Endothelial cell of umbilical vein (primary cell): ENCODE results near the gene COPS6. TPM values are rescaled to one million over a fixed set of nuclear protein-coding genes. Genes with fewer than 3 reads are reported as not detected.
A peak's percentile ranks its signal among the peaks of the same experiment; 100 is the strongest.

Experiments used
- BruUV-seq: library from RNA; stranded (reverse); fragments of 400-500 nt; replicated peaks from 2 replicates; lab custom pipeline; 2021; lab: Mats Ljungman, UMichigan
- CTCF ChIA-PET: fragments of 300-600, 350-600 bp; sonication (Branson Sonifier 250); formaldehyde crosslinking; loops from one replicate; lab custom pipeline; 2021; ENCODE audit warnings: antibody characterized with exemption, inconsistent platforms; lab: Charles Lee
- POLR2A ChIA-PET: fragments of 300-600, 350-600 bp; sonication (Branson Sonifier 250); formaldehyde crosslinking; loops from one replicate; lab custom pipeline; 2021; ENCODE audit warnings: antibody characterized with exemption, inconsistent platforms; lab: Charles Lee
- DNase-seq: peaks from one replicate; pipeline ENCODE4 v3.0.0-alpha.2; 2011; ENCODE audit warnings: low read depth, low spot score
- FAIRE-seq: peaks from 2 replicates; lab custom pipeline; 2011; peaks lifted over from hg19 to GRCh38; lab: Jason Lieb, UNC
- H2AFZ ChIP-seq: 2 replicates; pipeline ENCODE4 v1.6.0; 2012; ENCODE audit warnings: low read depth, low read length, control low read depth, inconsistent platforms
- H3K27ac ChIP-seq: 2 replicates; pipeline ENCODE4 v1.5.1; 2011; ENCODE audit warnings: low read depth, mild to moderate bottlenecking, control low read depth, low read length, moderate library complexity; ENCODE audit not compliant: insufficient read depth
- H3K27me3 ChIP-seq, 2 experiments: 2 replicates each; pipeline versions ENCODE4 v1.6.0 to v1.6.1; 2011; ENCODE audit warnings: low read length in 2 of 2, mixed read lengths in 1 of 2; ENCODE audit not compliant: control insufficient read depth in 2 of 2, insufficient read depth in 2 of 2
- H3K36me3 ChIP-seq, 2 experiments: 2 replicates in 1 of 2; 3 replicates in 1 of 2; pipeline ENCODE4 v1.5.1; 2011; ENCODE audit warnings: low read length in 2 of 2, mild to moderate bottlenecking in 1 of 2, moderate library complexity in 1 of 2; ENCODE audit not compliant: control insufficient read depth in 2 of 2, insufficient read depth in 2 of 2; ENCODE audit errors: extremely low read depth in 1 of 2
- H3K4me1 ChIP-seq: 3 replicates; pipeline ENCODE4 v1.5.1; 2011; ENCODE audit warnings: mild to moderate bottlenecking, low read length; ENCODE audit not compliant: control insufficient read depth, insufficient read depth; ENCODE audit errors: extremely low read depth
- H3K4me2 ChIP-seq: 2 replicates; pipeline ENCODE4 v1.6.1; 2011; ENCODE audit warnings: low read length, control low read depth, mixed read lengths; ENCODE audit not compliant: insufficient read depth
- H3K4me3 ChIP-seq, 3 experiments: fragments of 200-600 bp in 1 of 3; sonication (generic), shearing (Covaris generic) in 1 of 3; replicated peaks in 1 of 3; 2 replicates each; pipeline ENCODE4 v1.5.1; 2011 to 2016; ENCODE audit warnings: control low read depth in 3 of 3, low read length in 3 of 3, mild to moderate bottlenecking in 2 of 3, inconsistent platforms in 1 of 3, low read depth in 1 of 3, moderate library complexity in 1 of 3; ENCODE audit not compliant: insufficient read depth in 1 of 3
- H3K79me2 ChIP-seq: 2 replicates; pipeline ENCODE4 v1.6.0; 2012; ENCODE audit warnings: low read length, inconsistent platforms; ENCODE audit not compliant: control insufficient read depth, insufficient read depth
- H3K9ac ChIP-seq: replicated peaks from 2 replicates; pipeline ENCODE3; 2011; ENCODE audit warnings: low read length, control low read depth; ENCODE audit not compliant: insufficient read depth; ENCODE audit errors: extremely low read depth
- H3K9me1 ChIP-seq: replicated peaks from 3 replicates; pipeline ENCODE4 v1.6.0; 2011; ENCODE audit warnings: mild to moderate bottlenecking, low read length; ENCODE audit not compliant: control insufficient read depth, insufficient read depth; ENCODE audit errors: extremely low read depth
- H3K9me3 ChIP-seq: replicated peaks from 2 replicates; pipeline ENCODE4 v1.5.1; 2012; ENCODE audit warnings: low read length, inconsistent platforms; ENCODE audit not compliant: control insufficient read depth, insufficient read depth
- H4K20me1 ChIP-seq: replicated peaks from 2 replicates; pipeline ENCODE3; 2011; ENCODE audit warnings: mild to moderate bottlenecking, low read length; ENCODE audit not compliant: control insufficient read depth, insufficient read depth; ENCODE audit errors: extremely low read depth
- EZH2 ChIP-seq: IDR thresholded peaks from 2 replicates; pipeline ENCODE4 v1.6.1; 2012; ENCODE audit warnings: borderline replicate concordance, low read depth, mild to moderate bottlenecking, moderate library complexity, low read length, inconsistent platforms; ENCODE audit not compliant: severe bottlenecking
- FOS ChIP-seq: IDR thresholded peaks from 2 replicates; pipeline ENCODE4 v1.6.1; 2011; ENCODE audit warnings: mild to moderate bottlenecking, low read length, moderate library complexity, borderline replicate concordance; ENCODE audit not compliant: insufficient read depth
- JUN ChIP-seq: IDR thresholded peaks from 2 replicates; pipeline ENCODE4 v1.6.1; 2011; ENCODE audit warnings: borderline replicate concordance, low read depth; ENCODE audit not compliant: insufficient read length, insufficient read depth
- MAX ChIP-seq: IDR thresholded peaks from 2 replicates; pipeline ENCODE4 v1.6.1; 2011; ENCODE audit not compliant: insufficient read depth, insufficient read length
- POLR2A ChIP-seq: IDR thresholded peaks from 2 replicates; pipeline ENCODE4 v1.6.1; 2012; ENCODE audit warnings: low read depth, mild to moderate bottlenecking, control low read depth, low read length
- POLR2AphosphoS5 ChIP-seq: IDR thresholded peaks from 2 replicates; pipeline ENCODE4 v1.6.1; 2012; ENCODE audit warnings: low read depth, mild to moderate bottlenecking, control low read depth, low read length, moderate library complexity; ENCODE audit not compliant: insufficient read depth
- dilution Hi-C: fragments of 300-500 bp; cut with MboI; formaldehyde crosslinking; loops from one replicate; pipeline ENCODE4 v1.15.0; 2019; ENCODE audit warnings: low sequenced_read_pairs; ENCODE audit not compliant: extremely low pct_ligation_motif_present
- intact Hi-C: fragments of 100-400 bp; cut with micrococcal nuclease; formaldehyde crosslinking; loops from one replicate; pipeline ENCODE4 v1.10.0; 2022
- polyA plus RNA-seq, 4 experiments: library from polyadenylated mRNA; depleted of rRNA in 3 of 4; stranded (reverse) in 3 of 4; unstranded in 1 of 4; fragments of >200 nt; gene quantifications; 2 replicates each; pipeline versions ENCODE4 v1.2.1 to v1.2.3, GENCODE V29; 2011 to 2012; ENCODE audit warnings: missing spikeins in 1 of 4
- total RNA-seq: library from RNA; stranded (reverse); gene quantifications from 2 replicates; pipeline ENCODE4 v1.2.3, GENCODE V29; 2021

Gene COPS6
- total and polyA plus RNA-seq, 2 donors (not counting 3 experiments of a cell fraction or from before 2014, with no cell fraction given) = 188 to 251 TPM

GRCh38 chr7:100126931-100127865 lies 38.4 kb downstream of the COPS6 start, which contains the start of gene MBLAC1:
Gene MBLAC1 (plus strand): TSS chr7:100126967. CDS start chr7:100127396, 429 bp downstream.
- H3K9me1 ChIP-seq = no peaks in the 10 kb centered on the region
- no peaks in the 10 kb centered on the region for H3K9me3 ChIP-seq
- H3K36me3 ChIP-seq = peaks cover 0 to 2% of the 10 kb centered on the region in 2 experiments
- no TSS peak for BruUV-seq
- H3K4me3 ChIP-seq = peak within 1 kb of the TSS; percentile 86 to 96 (median 93)
- H3K4me2 ChIP-seq = peak within 1 kb of the TSS; percentile 89
- DNase-seq = peak; percentile 88
- H3K9ac ChIP-seq = peak within 1 kb of the TSS; percentile 99
- no peaks in the 10 kb centered on the region for H3K79me2 ChIP-seq
- H2AFZ ChIP-seq = peak within 1 kb of the TSS; percentile 96
- H3K4me1 ChIP-seq = peaks cover 11% of the 10 kb centered on the region
- intact Hi-C loops = loop anchor here (2.0 to 5.0 kb wide), 2 partner anchors 40 to 135 kb away; no protein-coding TSS in a partner anchor
- CTCF ChIA-PET = interaction anchor here (0.9 to 2.8 kb wide), 6 partner anchors 26 to 214 kb away, joined by 3 to 13 read pairs (median 5); partner anchors contain the start of genes AP4M1 and MCM7
- TF ChIP-seq POLR2A = peak; percentile 92
- peak; percentile 88 for TF ChIP-seq POLR2AphosphoS5
- no peak for TF ChIP-seq FOS
- no peak for TF ChIP-seq MAX
- no peak for TF ChIP-seq EZH2
- no peak for TF ChIP-seq JUN
- dilution Hi-C loops = no loop called here
- H3K27ac ChIP-seq = peak within 1 kb of the TSS; percentile 94
- H4K20me1 ChIP-seq = no peaks in the 10 kb centered on the region
- POLR2A ChIA-PET = interaction anchor here (0.7 kb wide), 1 partner anchor 302 kb away, joined by 3 read pairs; the partner anchor contains the start of gene MEPCE
- peak; percentile 89 for FAIRE-seq
- H3K27me3 ChIP-seq = no peaks in the 10 kb centered on the region
